ENCODE data around the gene ADCY9.
"Not testable (repeated sequence)": the region's sequence is repeated elsewhere in the genome, so short reads cannot be mapped to it uniquely, and the experiment has no call there.

ADCY9 gene

DNA sequence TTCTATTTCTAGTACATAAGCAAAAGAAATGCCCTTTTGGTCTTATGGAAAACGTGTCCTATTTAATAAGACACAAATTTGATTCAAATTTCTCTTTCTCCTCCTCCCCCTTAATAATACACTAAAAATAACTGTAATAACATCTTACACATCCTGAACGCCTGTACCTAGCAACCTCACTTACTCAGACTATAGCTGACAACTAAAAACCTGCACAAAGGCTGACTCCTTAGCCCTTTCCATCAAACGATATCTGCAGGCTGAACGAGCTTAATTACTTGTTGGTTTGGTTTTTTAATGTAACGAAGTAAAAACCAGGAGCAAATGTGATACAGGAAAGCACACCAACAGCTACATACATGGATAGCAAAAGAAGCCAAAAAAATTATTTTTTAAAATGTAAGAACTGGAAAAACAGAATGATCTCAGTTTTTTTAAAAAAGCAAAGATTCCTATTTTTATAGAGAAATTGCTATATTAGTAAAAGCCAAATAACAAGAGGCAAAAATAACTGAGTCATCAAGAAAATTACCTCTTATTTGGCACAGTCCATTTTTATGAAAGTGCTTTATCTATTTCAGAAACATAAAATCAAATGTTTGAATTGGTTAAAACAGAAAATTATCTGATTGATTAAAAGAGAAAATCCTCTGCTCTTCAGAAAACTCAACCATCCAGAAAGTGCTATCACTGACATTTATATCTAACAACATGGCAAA lies 23.5 kb downstream of the ADCY9 start:
- no peak for DNase-seq

DNA sequence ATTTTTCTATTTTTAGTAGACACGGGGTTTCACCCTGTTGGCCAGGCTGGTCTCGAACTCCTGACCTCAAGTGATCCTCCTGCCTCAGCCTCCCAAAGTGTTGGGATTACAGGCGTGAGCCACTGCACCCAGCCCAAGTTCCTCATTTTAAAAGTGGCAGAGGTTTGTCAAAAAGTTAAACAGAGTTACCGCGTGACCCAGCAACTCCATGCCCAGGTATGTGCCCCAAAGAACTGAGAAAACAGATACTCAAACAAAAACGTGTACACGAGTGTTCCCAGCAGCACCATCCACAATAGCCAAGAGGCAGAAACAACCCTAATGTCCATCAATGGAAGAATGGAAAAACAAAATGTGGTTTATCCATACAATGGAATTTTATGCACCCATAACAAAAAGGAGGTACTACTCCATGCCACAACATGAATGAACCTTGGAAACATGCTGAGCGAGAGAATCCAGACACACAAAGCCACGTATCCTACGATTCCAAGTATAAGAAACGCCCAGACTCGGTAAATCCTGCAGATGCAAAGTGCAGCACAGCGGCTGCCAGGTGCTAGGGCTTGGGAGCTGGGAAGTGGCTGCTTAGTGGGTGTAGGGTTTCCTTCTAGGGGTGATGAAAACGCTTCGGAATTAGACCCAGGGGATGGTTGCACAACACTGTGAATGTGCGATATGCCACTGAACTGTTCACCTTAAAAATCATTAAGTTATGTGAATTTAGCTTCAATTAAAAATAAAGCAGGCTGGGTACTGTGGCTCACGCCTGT lies 24.8 kb downstream of the ADCY9 start:
- no peak for DNase-seq

DNA sequence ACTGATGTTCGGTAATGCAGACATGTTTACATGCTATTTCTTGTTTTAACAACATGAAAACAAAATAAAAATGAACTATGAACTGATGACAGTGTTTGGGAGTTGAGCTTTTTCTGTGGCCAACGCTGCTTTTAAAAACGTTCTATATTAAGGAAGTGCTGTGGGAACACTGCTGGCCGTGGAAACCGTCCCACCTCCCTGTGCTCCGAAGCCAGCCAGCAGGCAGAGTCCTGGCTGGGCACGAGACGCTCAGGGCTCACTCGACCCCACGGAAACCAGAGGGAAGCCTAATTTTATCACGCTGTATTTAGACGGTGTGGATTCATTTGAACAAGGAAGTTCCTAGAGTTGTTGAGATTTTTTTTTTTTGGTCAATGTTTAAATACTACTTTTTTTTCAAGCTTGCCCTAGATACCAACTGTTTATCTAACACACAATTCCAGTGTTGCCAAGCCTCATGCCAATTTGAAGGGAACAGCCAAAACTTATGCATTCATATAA lies 25.8 kb downstream of the ADCY9 start:
- DNase-seq: no peak

- DNase-seq: no peak
Measured at GRCh38 chr16:4089811-4090301, 26.4 kb downstream of the ADCY9 start.

DNA sequence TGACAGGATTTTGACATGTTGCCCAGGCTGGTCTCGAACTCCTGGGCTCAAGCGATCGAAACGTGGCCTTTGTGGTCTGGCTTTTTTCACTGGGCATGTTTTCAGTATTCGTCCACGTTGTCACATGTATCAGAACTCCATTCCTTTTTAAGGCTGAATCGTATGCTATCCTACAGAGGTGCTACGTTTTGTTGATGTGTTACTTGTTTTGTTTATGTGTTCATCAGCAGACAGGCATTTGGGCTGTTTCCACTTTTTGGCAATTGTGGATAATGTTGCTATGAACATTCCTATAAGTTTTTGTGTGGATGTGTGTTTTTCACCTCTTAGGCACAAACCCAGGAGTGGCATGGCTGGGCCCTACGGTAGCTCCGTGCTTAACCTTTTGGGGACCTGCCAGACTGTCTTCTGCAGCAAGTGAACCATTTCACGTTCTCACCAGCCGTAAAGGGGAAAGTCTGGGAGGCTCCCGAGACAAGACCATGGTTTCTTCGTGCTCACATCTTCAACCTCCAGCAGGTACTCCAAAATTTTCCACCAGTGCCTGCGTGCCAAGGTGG lies 26.9 kb downstream of the ADCY9 start:
- DNase-seq: no peak

DNA sequence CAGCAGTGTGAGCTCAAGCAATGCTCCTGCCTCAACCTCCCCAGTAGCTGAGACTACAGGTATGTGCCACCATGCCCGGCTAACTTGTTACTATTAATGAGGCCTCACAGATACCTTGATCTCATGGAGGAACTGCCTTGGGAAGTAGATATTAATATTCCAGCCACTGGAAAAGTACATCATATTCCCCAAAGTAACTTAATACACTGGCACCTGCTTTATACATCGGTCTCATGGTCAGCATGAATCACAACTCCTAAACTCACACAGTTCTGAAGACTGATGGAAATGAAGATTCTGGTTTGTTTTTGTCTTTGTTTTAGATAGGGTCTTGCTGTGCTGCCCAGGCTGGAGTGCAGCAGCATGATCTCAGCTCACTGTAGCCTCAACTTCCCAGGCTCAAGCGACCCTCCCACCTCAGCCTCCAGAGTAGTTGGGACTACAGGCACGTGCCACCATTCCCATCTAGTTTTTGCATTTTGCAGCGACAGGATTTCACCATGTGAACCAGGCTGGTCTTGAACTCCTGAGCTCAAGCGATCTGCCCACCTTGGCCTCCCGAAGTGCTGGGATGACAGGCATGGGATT lies 28.2 kb downstream of the ADCY9 start:
- no peak for DNase-seq

DNA sequence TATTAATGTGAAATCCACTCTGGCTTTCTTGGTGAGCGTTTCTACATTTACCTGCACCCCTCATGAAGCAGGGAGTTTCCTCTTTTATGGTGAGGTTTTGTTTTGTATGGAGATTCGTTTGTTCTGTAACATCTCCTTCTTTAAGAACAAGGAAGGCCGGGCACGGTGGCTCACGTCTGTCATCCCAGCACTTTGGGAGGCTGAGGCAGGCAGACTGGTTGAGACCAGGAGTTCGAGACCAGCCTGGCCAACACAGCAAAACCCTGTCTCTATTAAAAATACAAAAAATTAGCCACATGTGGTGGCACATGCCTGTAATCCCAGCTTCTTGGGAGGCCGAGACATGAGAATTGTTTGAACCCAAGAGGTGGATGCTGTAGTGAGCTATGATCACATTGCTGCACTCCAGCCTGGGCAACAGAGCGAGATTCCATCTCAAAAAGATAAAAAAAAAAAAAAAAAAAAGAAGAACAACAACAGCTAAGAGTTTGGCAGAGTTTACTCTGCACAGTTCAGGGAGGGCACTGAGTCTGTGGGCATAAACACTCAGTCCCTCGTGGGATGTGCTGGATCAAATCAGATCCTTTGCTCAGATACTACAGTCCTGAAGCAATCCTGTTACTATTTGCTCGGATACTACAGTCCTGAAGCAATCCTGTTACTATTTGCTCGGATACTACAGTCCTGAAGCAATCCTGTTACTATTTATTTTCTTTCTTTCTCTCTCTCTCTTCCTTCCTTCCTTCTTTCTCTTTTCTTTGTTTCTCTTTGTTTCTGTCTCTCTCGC lies 28.9 kb downstream of the ADCY9 start:
- DNase-seq: no peak

- DNase-seq: no peak
Measured at GRCh38 chr16:4086153-4086552, 30.1 kb downstream of the ADCY9 start.

DNA sequence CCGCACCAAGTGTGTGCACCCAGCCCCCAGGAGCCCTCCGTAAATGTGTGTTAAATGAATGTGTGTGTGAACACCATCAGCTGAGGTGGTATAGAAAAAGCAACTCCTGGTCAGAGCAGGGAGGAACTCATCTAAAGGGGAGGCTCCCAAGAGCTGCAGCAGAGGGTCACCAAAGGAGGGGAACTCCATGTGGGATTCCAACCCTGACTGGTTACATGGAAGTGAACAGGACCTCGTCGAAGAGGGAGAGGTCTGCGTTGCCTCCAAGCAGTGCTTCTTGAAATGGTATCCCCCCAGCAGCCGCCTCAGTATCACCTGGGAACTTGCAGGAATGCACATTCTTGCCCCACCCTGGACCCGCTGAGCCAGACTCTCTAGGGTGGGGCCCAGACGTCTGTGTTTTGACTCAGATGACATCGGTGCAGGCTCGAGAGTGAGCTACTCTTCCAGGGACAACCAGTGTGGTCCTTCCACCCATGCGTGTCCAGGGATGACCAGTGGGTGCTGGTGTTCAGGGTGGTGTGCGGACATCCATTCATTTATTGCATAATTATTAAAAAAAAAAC lies 30.8 kb downstream of the ADCY9 start:
- no peak for DNase-seq

DNA sequence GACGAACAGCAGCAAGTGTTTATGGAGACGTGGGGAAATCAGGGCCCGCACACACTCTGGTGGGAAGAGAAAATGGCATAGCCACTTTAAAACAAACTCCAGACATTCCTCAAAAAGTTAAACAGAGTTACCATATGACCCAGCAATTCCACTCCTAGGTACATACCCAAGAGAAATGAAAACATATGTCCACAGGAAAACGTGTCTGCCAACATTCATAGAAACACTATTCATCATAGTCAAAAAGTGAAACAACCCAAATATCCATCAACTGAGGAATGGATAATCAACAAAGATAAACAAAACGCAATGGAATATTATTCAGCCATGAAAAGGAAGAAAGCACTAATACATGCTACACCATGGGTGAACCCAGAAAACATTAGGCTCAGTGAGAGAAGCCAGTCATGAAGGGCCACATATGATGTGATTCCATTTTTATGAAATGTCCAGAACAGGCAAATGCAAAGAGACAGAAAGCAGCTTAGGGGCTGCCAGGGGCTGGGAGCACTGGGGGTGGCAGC lies 32.8 kb downstream of the ADCY9 start:
- DNase-seq: no peak

- no peak for DNase-seq
Measured at GRCh38 chr16:4082474-4083044, 33.7 kb downstream of the ADCY9 start.

DNA sequence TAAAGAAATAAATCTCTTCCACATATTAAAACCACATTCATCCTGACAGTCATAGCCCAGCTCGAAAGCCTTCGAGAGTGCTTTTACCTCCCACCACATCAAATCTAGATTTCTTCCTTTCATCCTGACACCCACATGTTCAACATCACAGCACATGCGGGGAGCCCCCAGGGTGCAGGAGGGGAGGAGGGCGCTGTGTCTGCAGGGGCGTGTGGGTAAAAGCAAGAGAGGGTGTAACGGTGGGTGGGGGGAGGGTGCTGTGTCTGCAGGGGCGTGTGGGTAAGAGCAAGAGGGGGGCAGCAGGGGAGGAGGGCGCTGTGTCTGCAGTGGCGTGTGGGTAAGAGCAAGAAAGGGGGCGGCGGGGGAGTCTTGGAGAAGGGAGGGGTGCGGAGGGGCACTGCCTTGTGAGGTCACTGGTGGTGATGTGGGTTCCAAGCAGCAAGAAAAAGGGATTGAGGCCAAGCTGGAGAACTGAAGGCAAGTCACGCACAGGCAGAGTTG lies 34.7 kb downstream of the ADCY9 start:
- no peak for DNase-seq

DNA sequence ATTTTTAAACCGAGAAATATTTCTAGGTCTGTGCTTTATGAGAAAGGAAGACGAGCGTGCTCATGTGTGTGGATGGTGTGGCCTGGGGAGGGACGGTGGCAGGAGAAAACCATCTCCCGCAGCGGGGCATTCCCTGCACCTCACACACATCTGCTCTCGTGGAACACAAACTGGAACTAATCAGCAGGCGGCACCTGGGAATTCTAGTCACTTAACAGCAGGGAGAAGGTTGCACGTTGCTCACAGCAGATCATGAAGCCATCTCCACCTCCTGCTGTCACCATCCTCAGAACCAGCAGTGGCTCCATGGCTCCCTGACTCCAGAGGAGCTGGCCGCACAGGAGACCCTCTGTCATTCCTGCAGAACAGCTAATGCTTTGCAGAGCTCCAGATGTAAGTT lies 35.2 kb downstream of the ADCY9 start:
- no peak for DNase-seq

GRCh38 chr16:4077174-4077649 lies 39.0 kb downstream of the ADCY9 start:
- no peak for DNase-seq

DNA sequence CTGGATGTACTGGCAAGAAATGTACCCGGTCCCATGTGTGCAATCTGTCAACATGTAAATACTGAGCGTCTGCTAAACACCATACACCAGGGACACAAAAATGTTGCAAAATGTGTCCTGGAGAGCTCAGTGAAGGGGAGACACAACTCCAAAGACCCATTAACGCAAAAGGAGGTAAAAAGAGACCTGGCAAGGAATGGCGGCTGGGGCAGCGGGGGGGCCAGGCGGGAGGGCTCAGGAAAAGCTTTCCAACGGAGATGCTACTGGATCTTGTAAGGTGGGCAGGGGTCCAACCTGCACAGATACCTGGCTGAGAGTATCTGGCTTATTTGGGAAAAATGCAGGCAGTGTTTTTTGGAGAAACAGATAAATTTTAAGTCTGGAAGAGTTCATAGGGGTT lies 40.7 kb downstream of the ADCY9 start:
- DNase-seq: no peak

DNA sequence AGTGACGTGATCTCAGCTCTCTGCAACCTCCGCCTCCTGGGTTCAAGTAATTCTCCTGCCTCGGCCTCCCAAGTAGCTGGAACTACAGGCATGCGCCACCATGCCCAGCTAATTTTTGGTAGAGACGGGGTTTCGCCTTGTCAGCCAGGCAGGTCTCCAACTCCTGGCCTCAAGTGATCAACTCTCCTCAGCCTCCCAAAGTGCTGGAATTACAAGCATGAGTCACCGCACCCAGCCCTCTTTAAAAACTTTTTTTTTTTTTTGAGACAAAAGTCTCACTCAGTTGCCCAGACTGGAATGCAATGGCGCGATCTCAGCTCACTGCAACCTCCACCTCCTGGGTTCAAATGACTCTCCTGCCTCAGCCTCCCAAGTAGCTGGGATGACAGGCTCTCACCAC lies 43.1 kb downstream of the ADCY9 start:
- DNase-seq: not testable (repeated sequence)

DNA sequence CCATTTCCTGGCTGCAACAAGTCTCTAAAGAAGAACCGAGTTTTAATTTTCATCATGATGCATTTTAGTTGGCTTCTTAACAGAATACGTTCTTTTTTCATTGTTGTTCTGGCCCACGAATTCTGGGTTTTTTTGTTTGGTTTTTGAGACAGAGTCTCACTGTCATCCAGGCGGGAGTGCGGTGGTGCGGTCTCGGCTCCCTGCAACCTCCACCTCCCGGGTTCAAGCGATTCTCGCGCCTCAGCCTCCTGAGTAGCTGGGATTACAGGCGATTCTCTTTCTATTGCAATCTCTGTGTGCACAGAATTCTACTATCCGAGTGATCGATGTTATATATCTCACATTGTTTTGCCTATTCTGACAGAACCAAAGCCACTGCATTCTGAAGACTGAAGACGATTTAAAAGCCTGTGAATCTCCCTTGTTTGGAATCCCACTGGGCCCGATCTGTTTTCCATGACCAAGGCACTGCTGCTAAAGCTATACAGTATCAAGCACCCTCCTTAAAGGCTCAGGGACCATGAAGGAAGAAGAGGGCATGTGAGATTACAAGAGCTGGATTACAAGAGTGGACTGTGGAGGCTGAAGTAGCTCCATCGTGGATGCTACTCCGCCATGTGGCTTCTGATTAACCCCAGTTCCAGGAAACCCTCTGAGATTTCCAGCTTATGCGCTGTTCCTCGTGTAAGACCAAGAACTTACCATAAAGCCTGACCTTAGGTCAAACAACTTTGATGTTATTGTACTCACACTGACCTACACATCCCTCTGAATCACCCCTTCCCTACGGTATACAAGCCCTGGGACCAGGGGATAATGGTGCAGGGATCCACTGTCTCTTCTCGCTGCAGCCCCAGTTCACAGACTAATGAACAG lies 44.3 kb downstream of the ADCY9 start:
- DNase-seq: no peak

GRCh38 chr16:4070936-4071335 lies 45.3 kb downstream of the ADCY9 start:
- no peak for DNase-seq

GRCh38 chr16:4067262-4068001 lies 48.8 kb downstream of the ADCY9 start:
- no peak for DNase-seq

DNA sequence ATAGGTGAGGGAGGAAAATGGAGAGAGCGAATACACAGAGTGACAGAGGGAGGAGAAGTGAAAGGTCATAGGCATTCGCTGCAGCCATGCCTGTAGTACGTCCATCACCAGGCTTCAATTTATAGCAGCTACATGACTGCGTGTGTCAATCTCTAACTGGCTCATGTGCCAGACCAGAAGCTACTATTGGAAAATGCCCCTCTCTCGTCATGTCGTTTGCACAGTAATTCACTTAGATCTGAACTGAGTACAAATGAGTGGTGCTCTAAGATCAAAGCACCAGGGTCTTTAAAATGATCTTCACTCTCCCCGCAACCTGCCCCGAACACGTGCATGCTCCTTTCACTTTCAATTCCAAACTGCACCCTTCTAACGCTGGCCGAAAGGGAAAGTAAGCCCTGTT lies 51.3 kb downstream of the ADCY9 start:
- no peak for DNase-seq

Data from NCI-H748 treated with DMSO at 0.1 percent for 48 hours (cell line).